Lung (tissue), 12 donors: ENCODE data around the gene FBXO7. TPM values are rescaled to one million over a fixed set of nuclear protein-coding genes. Genes with fewer than 3 reads are reported as not detected.

ENCODE experiments used
- ATAC-seq: fragments of 200-7000 bp; cut with Tn5 transposase; one replicate; pipeline ENCODE4 v1.9.1; 2020; ENCODE audit warnings: moderate number of reproducible peaks; ENCODE audit not compliant: insufficient read depth, low FRiP score
- DNase-seq, 3 donors: peaks; one replicate each; pipeline ENCODE4 v3.0.0-alpha.2; 2013 to 2017
- H3K27ac ChIP-seq, 2 donors: one replicate each; pipeline ENCODE4 v1.5.1; 2013; ENCODE audit warnings: mild to moderate bottlenecking in 2 of 2, moderate library complexity in 2 of 2, control low read depth in 1 of 2, inconsistent platforms in 1 of 2, low read depth in 1 of 2, low read length in 1 of 2
- H3K27me3 ChIP-seq, 3 donors: one replicate each; pipeline ENCODE4 v1.5.1; 2013; ENCODE audit warnings: low read length in 2 of 3; ENCODE audit not compliant: control insufficient read depth in 3 of 3, insufficient read depth in 3 of 3
- H3K36me3 ChIP-seq, 4 donors: one replicate each; pipeline ENCODE4 v1.5.1; 2013; ENCODE audit warnings: low read length in 4 of 4, mild to moderate bottlenecking in 1 of 4, moderate library complexity in 1 of 4; ENCODE audit not compliant: control insufficient read depth in 4 of 4, insufficient read depth in 4 of 4
- H3K4me1 ChIP-seq, 5 donors: one replicate each; pipeline ENCODE4 v1.5.1; 2013; ENCODE audit warnings: low read length in 5 of 5, mild to moderate bottlenecking in 2 of 5, moderate library complexity in 1 of 5; ENCODE audit not compliant: control insufficient read depth in 5 of 5, insufficient read depth in 5 of 5
- H3K4me3 ChIP-seq: one replicate; pipeline ENCODE4 v1.5.1; 2013; ENCODE audit warnings: mild to moderate bottlenecking, control low read depth, moderate library complexity
- H3K9ac ChIP-seq, 2 donors: one replicate each; pipeline ENCODE4 v1.5.1; 2013; ENCODE audit warnings: low read length in 2 of 2, control low read depth in 1 of 2; ENCODE audit not compliant: insufficient read depth in 1 of 2
- H3K9me3 ChIP-seq, 4 donors: one replicate each; pipeline ENCODE4 v1.5.1; 2013; ENCODE audit warnings: low read length in 3 of 4, mild to moderate bottlenecking in 1 of 4, moderate library complexity in 1 of 4; ENCODE audit not compliant: control insufficient read depth in 4 of 4, insufficient read depth in 3 of 4
- WGBS, 2 donors: extraction: QIAGEN DNeasy Blood & Tissue Kit; methylation state at CpG; one replicate each; pipeline ENCODE4 v1.1.7; 2013; 5-methylcytosine and 5-hydroxymethylcytosine counted together
- polyA plus RNA-seq, 2 donors: library from polyadenylated mRNA; stranded (reverse); fragments of 200-250 nt; gene quantifications; one replicate each; pipeline ENCODE4 v1.2.1, GENCODE V29; 2013
- total RNA-seq, 2 donors: library from RNA; depleted of rRNA in 1 of 2; stranded (reverse); fragments of >200 nt in 1 of 2; gene quantifications; one replicate each; pipeline ENCODE4 v1.2.1, GENCODE V29; 2014 to 2021
- TF ChIP-seq, protein P1 (sequence below): IDR thresholded peaks from 2 replicates; pipeline ENCODE4 v1.5.1; 2012; ENCODE audit warnings: mild to moderate bottlenecking; ENCODE audit errors: control extremely low read depth, extremely low read depth
- donor health status: control.
- donor health status: control.
- donor health status: Bipolar disorder and iron deficiency.
- donor health status: healthy.
- donor health status: DM: yes; HTN: yes; CAD: no.

Gene FBXO7
- total and polyA plus RNA-seq, 4 donors = 48.8 to 117 (median 72.1) TPM

DNA sequence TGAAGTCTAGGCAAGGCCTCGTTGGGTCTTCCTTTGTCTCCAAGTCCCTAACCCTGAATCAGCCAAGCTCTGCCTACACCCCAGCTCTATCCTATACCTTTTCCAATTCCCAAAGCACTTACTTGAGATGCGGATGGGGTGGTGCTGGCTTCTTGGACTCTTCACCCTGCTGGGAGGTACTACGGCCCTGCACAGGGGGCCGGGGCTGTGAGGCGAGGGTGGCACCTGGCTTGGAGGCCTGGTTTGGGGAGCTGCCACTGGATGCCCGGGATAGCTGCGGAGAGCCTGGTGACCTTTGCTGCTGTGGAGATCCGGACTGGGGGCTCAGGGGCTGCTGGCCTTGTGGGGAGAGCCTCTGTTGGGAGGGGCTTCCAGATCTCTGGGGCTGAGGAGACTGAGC lies 43.3 kb downstream of the FBXO7 start:
- Histone ChIP-seq H3K4me1 (no peaks in the 10 kb centered on the region), H3K9me3 (peaks cover 0 to 3% (median 0%) of the 10 kb centered on the region in 4 donors), H3K9ac (no peak overlapping the region), H3K27ac (no peak overlapping the region), H3K27me3 (no peaks in the 10 kb centered on the region), H3K36me3 (peaks cover 0 to 2% (median 0%) of the 10 kb centered on the region in 4 donors), H3K4me3 (no peak overlapping the region)
- 97 to 99% methylated on average over 8 of the region's 8 CpGs for WGBS, 2 donors
- TF ChIP-seq, protein P1, sequence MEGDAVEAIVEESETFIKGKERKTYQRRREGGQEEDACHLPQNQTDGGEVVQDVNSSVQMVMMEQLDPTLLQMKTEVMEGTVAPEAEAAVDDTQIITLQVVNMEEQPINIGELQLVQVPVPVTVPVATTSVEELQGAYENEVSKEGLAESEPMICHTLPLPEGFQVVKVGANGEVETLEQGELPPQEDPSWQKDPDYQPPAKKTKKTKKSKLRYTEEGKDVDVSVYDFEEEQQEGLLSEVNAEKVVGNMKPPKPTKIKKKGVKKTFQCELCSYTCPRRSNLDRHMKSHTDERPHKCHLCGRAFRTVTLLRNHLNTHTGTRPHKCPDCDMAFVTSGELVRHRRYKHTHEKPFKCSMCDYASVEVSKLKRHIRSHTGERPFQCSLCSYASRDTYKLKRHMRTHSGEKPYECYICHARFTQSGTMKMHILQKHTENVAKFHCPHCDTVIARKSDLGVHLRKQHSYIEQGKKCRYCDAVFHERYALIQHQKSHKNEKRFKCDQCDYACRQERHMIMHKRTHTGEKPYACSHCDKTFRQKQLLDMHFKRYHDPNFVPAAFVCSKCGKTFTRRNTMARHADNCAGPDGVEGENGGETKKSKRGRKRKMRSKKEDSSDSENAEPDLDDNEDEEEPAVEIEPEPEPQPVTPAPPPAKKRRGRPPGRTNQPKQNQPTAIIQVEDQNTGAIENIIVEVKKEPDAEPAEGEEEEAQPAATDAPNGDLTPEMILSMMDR = no peak
- ATAC-seq (no peak), DNase-seq (no peak)

DNA sequence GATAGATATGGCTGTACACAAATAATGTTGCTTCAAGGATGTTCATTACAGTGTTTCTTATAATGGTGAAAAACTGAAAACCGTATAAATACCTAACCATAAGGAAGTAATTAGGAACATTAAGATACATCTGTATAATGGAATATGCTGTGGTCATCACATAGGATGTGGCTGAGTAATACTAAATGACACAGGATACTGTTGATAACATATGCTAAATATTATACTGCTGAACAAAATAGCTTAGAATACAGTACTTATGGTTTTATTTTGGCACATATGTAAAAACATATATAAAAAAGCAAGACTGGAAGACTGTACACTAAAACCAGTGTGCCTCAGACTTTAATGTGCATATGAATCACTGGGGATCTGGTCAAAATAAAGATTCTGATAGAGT lies 43.8 kb downstream of the FBXO7 start:
- H3K4me1 ChIP-seq = no peaks in the 10 kb centered on the region
- H3K36me3 ChIP-seq = peaks cover 0 to 2% (median 0%) of the 10 kb centered on the region in 4 donors
- TF ChIP-seq, protein P1 = no peak
- no peak overlapping the region for H3K4me3 ChIP-seq
- DNase-seq (no peak), ATAC-seq (no peak)
- no peak overlapping the region for H3K9ac ChIP-seq
- H3K27me3 ChIP-seq = no peaks in the 10 kb centered on the region
- peaks cover 0 to 3% (median 0%) of the 10 kb centered on the region in 4 donors for H3K9me3 ChIP-seq
- H3K27ac ChIP-seq = no peak overlapping the region
- 78 to 81% methylated on average over 1 of the region's 1 CpG for WGBS, 2 donors

DNA sequence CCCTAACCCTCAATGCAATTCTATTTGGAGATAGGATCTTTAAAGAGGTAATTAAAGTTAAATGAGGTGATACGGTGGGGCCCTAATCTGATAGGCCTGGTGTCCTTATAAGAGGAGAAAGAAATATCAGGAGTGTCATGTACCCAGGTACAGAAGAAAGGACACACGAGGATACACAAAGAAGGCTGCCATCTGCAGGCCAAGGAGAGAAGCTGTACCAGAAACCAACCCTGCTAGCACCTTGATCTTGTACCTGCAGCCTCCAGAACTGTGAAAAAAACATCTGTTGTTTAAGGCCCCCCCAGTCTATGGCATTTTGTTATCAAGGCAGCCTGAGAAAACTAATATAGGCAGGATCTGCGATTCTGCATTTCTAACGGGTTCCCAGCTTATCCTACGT lies 44.2 kb downstream of the FBXO7 start:
- H3K9me3 ChIP-seq = peaks cover 0 to 3% (median 0%) of the 10 kb centered on the region in 4 donors
- TF ChIP-seq, protein P1 = no peak
- H3K4me1 ChIP-seq = no peaks in the 10 kb centered on the region
- peaks cover 0 to 2% (median 0%) of the 10 kb centered on the region in 4 donors for H3K36me3 ChIP-seq
- H3K27me3 ChIP-seq = no peaks in the 10 kb centered on the region
- no peak for DNase-seq
- H3K4me3 ChIP-seq = no peak overlapping the region
- no peak overlapping the region for H3K9ac ChIP-seq
- no peak for ATAC-seq
- WGBS, 2 donors = 85 to 94% methylated on average over 5 of the region's 5 CpGs
- H3K27ac ChIP-seq = no peak overlapping the region

DNA sequence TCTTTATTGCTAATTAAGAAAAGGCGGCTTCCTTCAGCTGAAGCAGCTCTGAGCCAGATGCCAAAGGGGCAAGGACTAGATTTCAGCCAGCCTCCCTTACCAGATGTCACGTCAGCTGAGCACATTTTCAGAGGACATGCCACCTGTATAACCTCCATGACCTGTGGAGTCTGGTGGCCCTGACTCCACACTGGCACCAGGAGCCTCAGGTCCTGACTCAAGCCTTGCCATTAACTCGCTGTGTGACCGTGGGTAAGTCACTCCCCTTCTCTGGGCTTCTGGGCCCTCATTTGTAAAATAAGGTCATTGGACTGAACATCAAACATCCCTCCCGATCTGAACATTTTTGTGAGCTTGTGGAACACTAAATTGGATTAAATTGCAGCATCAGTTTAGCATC lies 46.0 kb downstream of the FBXO7 start:
- no peak overlapping the region for H3K9ac ChIP-seq
- H3K36me3 ChIP-seq = peaks cover 0 to 2% (median 0%) of the 10 kb centered on the region in 4 donors
- H3K4me1 ChIP-seq = no peaks in the 10 kb centered on the region
- H3K9me3 ChIP-seq = peaks cover 0 to 3% (median 1%) of the 10 kb centered on the region in 4 donors
- no peaks in the 10 kb centered on the region for H3K27me3 ChIP-seq
- H3K27ac ChIP-seq = no peak overlapping the region
- ATAC-seq (no peak), DNase-seq (no peak)
- 82 to 89% methylated on average over 5 of the region's 5 CpGs for WGBS, 2 donors
- no peak overlapping the region for H3K4me3 ChIP-seq
- TF ChIP-seq, protein P1 = no peak
